Fibroblast of the aortic adventitia (primary cell): Measurements from ENCODE around the gene ADNP. TPM values are rescaled to one million over a fixed set of nuclear protein-coding genes. Genes with fewer than 3 reads are reported as not detected.

Experiments used
- DNase-seq: peaks from one replicate; pipeline ENCODE4 v3.0.0-alpha.2; 2010; ENCODE audit warnings: low read depth
- H3K4me3 ChIP-seq: 2 replicates; pipeline ENCODE4 v1.5.1; 2011; ENCODE audit warnings: low read depth, mild to moderate bottlenecking, control low read depth, low read length, moderate library complexity
- total RNA-seq: library from RNA; depleted of rRNA; stranded (reverse); fragments of >200 nt; gene quantifications from 2 replicates; pipeline ENCODE4 v1.2.3, GENCODE V29; 2012; ENCODE audit warnings: low replicate concordance
- TF ChIP-seq, protein P1 (sequence below): IDR thresholded peaks from 2 replicates; pipeline ENCODE4 v1.5.1; 2011; ENCODE audit warnings: mild to moderate bottlenecking, low read length, control low read depth, inconsistent platforms; ENCODE audit not compliant: insufficient read depth

ADNP gene
- total RNA-seq, 1 donor = 35.4 TPM

GRCh38 chr20:50953821-50954220 lies 22.6 kb upstream of the ADNP start:
- TF ChIP-seq, protein P1, sequence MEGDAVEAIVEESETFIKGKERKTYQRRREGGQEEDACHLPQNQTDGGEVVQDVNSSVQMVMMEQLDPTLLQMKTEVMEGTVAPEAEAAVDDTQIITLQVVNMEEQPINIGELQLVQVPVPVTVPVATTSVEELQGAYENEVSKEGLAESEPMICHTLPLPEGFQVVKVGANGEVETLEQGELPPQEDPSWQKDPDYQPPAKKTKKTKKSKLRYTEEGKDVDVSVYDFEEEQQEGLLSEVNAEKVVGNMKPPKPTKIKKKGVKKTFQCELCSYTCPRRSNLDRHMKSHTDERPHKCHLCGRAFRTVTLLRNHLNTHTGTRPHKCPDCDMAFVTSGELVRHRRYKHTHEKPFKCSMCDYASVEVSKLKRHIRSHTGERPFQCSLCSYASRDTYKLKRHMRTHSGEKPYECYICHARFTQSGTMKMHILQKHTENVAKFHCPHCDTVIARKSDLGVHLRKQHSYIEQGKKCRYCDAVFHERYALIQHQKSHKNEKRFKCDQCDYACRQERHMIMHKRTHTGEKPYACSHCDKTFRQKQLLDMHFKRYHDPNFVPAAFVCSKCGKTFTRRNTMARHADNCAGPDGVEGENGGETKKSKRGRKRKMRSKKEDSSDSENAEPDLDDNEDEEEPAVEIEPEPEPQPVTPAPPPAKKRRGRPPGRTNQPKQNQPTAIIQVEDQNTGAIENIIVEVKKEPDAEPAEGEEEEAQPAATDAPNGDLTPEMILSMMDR = no peak
- no peak overlapping the region for H3K4me3 ChIP-seq
- DNase-seq = no peak

DNA sequence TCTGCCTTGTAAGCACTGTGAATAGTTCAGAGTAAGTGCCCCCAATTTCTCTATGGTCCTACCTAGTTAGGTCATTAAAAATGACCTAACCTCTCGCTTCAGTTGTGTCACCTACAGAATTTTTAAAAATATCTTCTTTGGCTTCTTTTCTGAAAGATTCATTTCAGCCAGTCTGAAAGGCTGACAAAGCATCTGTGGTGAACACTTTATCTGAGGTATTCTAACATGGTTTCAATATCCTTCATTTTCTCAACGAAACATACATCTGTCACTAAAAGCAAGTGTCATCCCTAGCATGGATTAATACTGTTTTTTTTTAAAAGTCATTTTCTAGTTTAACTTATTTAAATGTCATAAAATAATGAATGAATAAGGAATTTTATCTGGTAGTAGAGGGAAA lies 22.0 kb upstream of the ADNP start:
- TF ChIP-seq, protein P1 = no peak
- no peak for DNase-seq
- H3K4me3 ChIP-seq = no peak overlapping the region

DNA sequence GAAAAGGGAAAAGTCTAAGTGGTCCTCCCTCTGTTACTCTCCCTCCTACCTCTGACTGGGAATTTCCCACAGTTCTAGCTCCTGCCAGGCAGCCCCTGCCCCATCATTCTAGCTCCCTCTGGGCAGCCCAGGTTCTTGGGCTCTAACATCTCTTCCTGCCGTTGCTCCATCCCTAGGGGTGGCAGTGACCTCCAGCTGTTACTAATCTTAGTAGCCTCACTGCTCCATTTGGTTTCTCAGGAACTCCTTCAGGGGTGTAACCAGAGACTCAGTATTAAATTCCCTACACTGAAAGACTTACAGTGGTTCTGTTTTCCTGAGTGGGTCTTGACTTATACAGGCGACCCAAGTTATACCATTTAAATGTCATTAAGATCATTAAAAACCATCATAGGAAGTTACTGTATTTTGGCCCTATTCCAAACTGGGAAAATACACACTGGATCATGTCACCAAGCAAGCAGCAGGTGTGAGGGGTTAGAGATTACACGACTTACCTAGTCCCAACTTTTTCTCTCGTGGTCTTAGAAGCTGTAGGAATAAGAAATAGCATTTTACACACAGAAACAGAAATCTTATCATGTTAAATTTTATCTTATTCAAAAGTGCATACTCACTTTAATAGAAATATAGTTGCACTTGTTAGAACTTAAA lies 17.0 kb upstream of the ADNP start:
- TF ChIP-seq, protein P1 = no peak
- no peak overlapping the region for H3K4me3 ChIP-seq
- DNase-seq = no peak

GRCh38 chr20:50943069-50943468 lies 11.8 kb upstream of the ADNP start:
- H3K4me3 ChIP-seq = no peak overlapping the region
- TF ChIP-seq, protein P1 = no peak
- DNase-seq = no peak

DNA sequence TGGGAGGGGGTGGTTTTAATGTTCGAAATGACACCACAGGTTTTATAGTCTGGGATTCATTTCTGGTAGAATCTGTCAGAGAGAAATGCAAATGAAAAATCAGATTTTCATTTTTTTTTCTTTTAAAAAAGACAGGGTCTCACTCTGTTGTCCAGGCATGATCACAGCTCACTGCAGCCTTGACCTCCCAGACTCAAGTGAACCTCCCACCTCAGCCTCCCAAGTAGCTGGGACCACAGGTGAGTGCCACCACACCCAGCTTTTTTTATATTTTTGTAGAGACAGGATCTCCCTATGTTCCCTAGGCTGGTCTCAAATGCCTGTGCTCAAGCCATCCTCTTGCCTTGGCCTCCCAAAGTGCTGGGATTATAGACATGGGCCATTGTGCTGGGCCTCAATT lies 2.4 kb upstream of the ADNP start:
- TF ChIP-seq, protein P1 = no peak
- no peak for DNase-seq
- no peak overlapping the region for H3K4me3 ChIP-seq

- no peak for DNase-seq
- no peak overlapping the region for H3K4me3 ChIP-seq
- TF ChIP-seq, protein P1 = no peak
These were observed 1.5 kb upstream of the ADNP start for GRCh38 chr20:50932691-50933280.
